GM11168 (cell line): Measurements from ENCODE around the gene SLC15A5.

ENCODE experiments used
- in situ Hi-C: fragments of 300-500 bp; cut with MboI; formaldehyde crosslinking; loops from one replicate; pipeline ENCODE4 v1.12.0; 2022; ENCODE audit warnings: low sequenced_read_pairs; ENCODE audit not compliant: unreplicated experiment

SLC15A5 gene

DNA sequence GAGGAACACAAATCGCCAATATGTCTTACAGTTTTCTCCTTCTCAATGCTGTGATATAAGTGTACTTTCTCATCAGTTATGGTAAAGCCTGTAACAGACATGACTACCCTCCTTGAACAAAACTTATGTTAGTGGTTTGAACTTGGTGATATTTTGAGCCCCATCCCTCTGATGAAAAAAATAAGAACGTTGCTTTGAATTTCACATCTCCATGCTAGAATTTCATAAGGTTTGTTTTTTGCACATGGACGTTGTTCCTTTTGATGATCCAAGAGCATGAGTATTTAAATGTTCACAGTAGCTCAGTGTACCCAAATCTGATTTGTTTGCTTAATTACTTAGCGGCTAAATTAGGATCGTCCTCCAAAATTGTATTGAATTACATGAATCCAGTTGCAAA lies at the start of gene SLC15A5:
Gene SLC15A5, minus strand, starts transcription at position 101 of the 400 bp plus-strand sequence. Its CDS starts 0 bp downstream, at position 101.
- in situ Hi-C loops = no loop called here

GRCh38 chr12:16325426-16325825 lies 47.9 kb upstream of the SLC15A5 start:
- in situ Hi-C loops = no loop called here

- in situ Hi-C loops = no loop called here
Observed at GRCh38 chr12:16324772-16325171, 47.3 kb upstream of the SLC15A5 start.

GRCh38 chr12:16324272-16324671 lies 46.8 kb upstream of the SLC15A5 start:
- in situ Hi-C loops = no loop called here

GRCh38 chr12:16323638-16324037 lies 46.2 kb upstream of the SLC15A5 start:
- in situ Hi-C loops = no loop called here

GRCh38 chr12:16323010-16323409 lies 45.5 kb upstream of the SLC15A5 start:
- in situ Hi-C loops = no loop called here

- in situ Hi-C loops = no loop called here
Observed at GRCh38 chr12:16310934-16311333, 33.4 kb upstream of the SLC15A5 start.

- in situ Hi-C loops = no loop called here
Observed at GRCh38 chr12:16307856-16308475, 30.5 kb upstream of the SLC15A5 start.

GRCh38 chr12:16303939-16304338 lies 26.5 kb upstream of the SLC15A5 start:
- in situ Hi-C loops = no loop called here

GRCh38 chr12:16300736-16301135 lies 23.3 kb upstream of the SLC15A5 start:
- in situ Hi-C loops = no loop called here

- in situ Hi-C loops = no loop called here
Observed at GRCh38 chr12:16300122-16300521, 22.6 kb upstream of the SLC15A5 start.

DNA sequence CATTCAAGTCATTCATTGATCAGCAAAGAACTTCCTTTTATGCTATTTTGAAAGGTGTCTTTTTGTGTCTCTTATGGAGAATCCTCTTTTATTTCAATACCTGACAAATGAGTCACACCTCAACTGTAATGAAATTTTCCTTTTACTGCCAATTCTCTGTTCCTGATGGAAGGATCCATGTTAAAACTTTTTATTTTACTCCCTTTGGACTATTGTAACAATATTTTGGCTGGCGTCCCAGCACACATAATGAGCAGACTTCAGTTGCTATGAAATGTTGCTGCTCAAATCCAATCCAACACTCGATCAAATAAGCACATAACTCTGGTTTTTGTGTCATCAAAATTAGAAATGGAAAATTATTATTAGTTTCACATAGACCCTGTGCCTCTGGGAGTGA lies 21.9 kb upstream of the SLC15A5 start:
- in situ Hi-C loops = no loop called here

DNA sequence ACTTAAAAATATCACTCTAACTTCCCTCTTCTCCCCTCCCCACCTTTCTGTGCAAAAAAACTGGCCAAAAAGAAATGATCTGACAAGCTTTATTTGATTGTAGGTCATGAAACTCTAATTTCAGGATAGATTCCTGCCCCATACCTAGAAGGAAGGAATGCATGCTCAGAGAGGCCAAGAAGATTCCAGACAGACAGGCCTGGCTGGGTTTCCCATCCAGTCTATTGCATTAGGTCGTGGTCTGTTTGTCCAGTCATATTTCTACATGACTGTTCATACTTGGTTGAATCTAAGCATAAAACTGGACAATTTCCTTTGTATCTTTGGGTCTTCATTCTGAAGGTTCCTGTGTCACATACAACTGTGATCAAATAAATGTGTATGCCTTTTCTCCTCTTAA lies 20.0 kb upstream of the SLC15A5 start:
- in situ Hi-C loops = no loop called here

- in situ Hi-C loops = no loop called here
Observed at GRCh38 chr12:16294376-16294956, 17.0 kb upstream of the SLC15A5 start.

GRCh38 chr12:16291032-16291431 lies 13.5 kb upstream of the SLC15A5 start:
- in situ Hi-C loops = no loop called here

- in situ Hi-C loops = no loop called here
Observed at GRCh38 chr12:16285586-16285985, 8.1 kb upstream of the SLC15A5 start.

GRCh38 chr12:16282978-16283377 lies 5.5 kb upstream of the SLC15A5 start:
- in situ Hi-C loops = no loop called here

GRCh38 chr12:16282081-16282480 lies 4.6 kb upstream of the SLC15A5 start:
- in situ Hi-C loops = no loop called here

DNA sequence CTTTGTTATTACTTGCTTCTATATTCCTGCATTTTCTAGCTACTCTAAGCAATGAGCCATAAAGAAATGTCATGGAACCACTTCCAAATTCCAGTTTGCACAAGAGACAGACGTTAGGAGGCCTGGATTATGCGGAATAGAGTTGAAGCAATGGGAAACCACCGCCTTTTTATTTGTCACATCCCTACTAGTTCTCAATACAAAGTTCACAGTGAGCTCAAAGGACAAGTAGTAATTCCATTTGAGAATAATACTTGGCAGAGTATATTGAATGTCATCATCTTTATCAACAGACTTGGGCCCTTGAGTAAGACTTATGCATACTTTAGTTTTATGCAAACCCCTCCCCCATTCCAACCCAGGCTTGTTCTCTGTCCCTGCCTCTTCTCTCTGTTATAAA lies 3.7 kb upstream of the SLC15A5 start:
- in situ Hi-C loops = no loop called here

- in situ Hi-C loops = no loop called here
Observed at GRCh38 chr12:16272222-16272621, 5.3 kb downstream of the SLC15A5 start.

DNA sequence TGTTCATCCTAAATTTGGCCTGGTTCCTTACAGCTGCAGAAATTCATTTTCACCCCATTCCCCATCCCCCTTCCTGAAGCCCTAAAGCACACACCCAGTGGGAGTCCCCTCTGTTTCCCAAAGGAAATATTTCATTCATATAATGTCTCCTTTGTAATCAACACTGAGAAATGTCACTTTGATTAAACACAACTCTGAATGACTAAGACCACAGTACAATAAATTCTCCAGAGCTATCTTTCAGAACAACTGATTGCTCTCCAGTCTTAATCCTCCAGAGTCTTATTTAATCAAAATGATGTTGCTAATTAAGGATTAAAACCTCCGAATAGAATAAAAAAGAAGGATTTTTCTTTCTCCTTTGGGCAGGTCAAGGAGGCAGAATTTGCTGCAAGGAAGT lies 6.4 kb downstream of the SLC15A5 start:
- in situ Hi-C loops = no loop called here

DNA sequence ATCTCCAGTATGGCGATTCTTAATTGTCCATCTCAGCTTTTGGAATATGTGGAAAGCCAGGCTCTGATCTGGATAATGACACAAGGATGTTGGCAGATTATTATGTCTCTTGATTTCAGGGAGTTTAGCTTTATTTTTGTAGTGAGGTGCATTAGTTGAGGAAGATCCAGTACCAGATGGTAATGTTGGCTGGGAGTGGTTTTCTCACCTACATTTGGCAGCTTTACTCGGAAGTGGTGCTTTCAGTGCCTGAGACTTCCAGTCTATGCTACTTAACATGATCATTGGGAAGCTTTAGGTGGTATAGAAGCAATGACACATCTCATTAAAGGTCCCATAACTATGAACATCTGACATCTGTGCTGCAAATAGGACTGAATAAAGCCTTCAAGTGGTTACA lies 7.5 kb downstream of the SLC15A5 start:
- in situ Hi-C loops = no loop called here
